HL-60 (cell line): ENCODE data around the gene NCCRP1.

Source experiments
- GABPA ChIP-seq: IDR thresholded peaks from 2 replicates; pipeline ENCODE4 v1.6.1; 2012; ENCODE audit warnings: low read depth
- POLR2AphosphoS5 ChIP-seq: IDR thresholded peaks from 2 replicates; pipeline ENCODE4 v1.6.1; 2012; ENCODE audit warnings: low read depth
- SPI1 ChIP-seq: IDR thresholded peaks from 2 replicates; pipeline ENCODE4 v1.6.1; 2012; ENCODE audit warnings: low read depth, mild to moderate bottlenecking, borderline replicate concordance
- TF ChIP-seq, protein P1 (sequence below): IDR thresholded peaks from one replicate; pipeline ENCODE4 v1.5.1; 2011; ENCODE audit warnings: low read length, control low read depth, inconsistent platforms; ENCODE audit not compliant: insufficient read depth
- TF ChIP-seq, protein P2 (sequence below): IDR thresholded peaks from 2 replicates; pipeline ENCODE4 v1.6.1; 2012; ENCODE audit warnings: low read depth; ENCODE audit not compliant: insufficient replicate concordance

DNA sequence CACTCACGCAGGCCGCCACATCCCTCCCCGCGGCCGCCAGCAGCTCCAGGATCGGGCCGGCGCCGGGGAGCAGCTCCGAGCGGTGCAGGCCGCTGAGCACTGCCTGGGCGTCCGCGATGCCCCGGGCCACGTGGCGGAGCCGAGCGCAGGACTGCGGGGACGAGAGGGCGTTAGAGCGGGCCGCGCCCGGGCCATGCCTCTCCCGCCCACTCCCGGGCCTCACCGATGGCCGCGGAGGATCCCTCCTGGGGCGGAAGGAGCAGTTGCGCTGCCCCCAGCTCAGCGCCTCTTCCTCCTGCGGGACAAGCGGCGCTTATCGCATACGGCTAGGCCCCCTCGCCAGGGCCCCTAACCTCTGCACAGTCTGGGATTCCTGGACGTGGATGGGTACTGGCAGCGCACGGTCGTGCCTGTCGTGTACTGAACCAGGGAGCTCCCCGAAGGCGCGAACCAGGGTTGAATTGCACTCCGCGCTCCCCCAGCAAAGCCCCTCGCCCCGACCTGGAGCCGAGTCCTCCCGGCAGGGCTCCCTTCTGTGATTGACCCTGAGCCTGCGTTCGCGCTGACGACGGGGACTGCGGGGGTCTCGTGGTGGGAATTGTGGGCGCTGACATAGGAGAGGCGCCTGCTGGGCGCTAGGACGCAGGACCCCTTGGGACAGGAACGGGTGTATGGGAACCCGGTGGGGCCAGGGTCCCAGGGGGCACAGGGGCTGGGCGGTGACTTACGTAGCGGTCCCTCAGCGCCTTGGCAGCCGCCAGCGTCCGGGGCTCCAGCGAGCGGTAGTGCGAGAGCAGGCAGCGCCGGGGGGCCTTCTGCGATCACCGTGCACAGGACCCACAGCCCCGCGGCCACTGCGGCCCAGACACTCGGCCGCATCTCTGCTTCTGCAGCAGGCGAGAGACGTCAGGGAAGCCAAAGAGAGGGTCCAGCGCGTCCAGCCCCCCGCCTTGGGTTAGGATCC lies 51.2 kb downstream of the NCCRP1 start:
- TF ChIP-seq, protein P1, sequence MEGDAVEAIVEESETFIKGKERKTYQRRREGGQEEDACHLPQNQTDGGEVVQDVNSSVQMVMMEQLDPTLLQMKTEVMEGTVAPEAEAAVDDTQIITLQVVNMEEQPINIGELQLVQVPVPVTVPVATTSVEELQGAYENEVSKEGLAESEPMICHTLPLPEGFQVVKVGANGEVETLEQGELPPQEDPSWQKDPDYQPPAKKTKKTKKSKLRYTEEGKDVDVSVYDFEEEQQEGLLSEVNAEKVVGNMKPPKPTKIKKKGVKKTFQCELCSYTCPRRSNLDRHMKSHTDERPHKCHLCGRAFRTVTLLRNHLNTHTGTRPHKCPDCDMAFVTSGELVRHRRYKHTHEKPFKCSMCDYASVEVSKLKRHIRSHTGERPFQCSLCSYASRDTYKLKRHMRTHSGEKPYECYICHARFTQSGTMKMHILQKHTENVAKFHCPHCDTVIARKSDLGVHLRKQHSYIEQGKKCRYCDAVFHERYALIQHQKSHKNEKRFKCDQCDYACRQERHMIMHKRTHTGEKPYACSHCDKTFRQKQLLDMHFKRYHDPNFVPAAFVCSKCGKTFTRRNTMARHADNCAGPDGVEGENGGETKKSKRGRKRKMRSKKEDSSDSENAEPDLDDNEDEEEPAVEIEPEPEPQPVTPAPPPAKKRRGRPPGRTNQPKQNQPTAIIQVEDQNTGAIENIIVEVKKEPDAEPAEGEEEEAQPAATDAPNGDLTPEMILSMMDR: no peak
- no peak for TF ChIP-seq GABPA
- TF ChIP-seq, protein P2, sequence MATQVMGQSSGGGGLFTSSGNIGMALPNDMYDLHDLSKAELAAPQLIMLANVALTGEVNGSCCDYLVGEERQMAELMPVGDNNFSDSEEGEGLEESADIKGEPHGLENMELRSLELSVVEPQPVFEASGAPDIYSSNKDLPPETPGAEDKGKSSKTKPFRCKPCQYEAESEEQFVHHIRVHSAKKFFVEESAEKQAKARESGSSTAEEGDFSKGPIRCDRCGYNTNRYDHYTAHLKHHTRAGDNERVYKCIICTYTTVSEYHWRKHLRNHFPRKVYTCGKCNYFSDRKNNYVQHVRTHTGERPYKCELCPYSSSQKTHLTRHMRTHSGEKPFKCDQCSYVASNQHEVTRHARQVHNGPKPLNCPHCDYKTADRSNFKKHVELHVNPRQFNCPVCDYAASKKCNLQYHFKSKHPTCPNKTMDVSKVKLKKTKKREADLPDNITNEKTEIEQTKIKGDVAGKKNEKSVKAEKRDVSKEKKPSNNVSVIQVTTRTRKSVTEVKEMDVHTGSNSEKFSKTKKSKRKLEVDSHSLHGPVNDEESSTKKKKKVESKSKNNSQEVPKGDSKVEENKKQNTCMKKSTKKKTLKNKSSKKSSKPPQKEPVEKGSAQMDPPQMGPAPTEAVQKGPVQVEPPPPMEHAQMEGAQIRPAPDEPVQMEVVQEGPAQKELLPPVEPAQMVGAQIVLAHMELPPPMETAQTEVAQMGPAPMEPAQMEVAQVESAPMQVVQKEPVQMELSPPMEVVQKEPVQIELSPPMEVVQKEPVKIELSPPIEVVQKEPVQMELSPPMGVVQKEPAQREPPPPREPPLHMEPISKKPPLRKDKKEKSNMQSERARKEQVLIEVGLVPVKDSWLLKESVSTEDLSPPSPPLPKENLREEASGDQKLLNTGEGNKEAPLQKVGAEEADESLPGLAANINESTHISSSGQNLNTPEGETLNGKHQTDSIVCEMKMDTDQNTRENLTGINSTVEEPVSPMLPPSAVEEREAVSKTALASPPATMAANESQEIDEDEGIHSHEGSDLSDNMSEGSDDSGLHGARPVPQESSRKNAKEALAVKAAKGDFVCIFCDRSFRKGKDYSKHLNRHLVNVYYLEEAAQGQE: no peak
- TF ChIP-seq SPI1: no peak
- TF ChIP-seq POLR2AphosphoS5: no peak
